GM12875 (cell line): Measurements from ENCODE around the gene IL26.

Source experiments
- H3K4me3 ChIP-seq: one replicate; pipeline ENCODE4 v1.5.1; 2011; ENCODE audit warnings: low read depth, low read length, control low read depth
- CTCF ChIP-seq: IDR thresholded peaks from 2 replicates; pipeline ENCODE4 v1.5.1; 2011; ENCODE audit warnings: low read depth, mild to moderate bottlenecking, control low read depth, inconsistent platforms, low read length, moderate library complexity, borderline replicate concordance; ENCODE audit not compliant: insufficient read depth

IL26 gene

GRCh38 chr12:68233498-68233897 lies 7.9 kb upstream of the IL26 start:
- no peak for TF ChIP-seq CTCF
- H3K4me3 ChIP-seq = no peak overlapping the region

GRCh38 chr12:68231691-68232090 lies 6.1 kb upstream of the IL26 start:
- H3K4me3 ChIP-seq = no peak overlapping the region
- no peak for TF ChIP-seq CTCF

DNA sequence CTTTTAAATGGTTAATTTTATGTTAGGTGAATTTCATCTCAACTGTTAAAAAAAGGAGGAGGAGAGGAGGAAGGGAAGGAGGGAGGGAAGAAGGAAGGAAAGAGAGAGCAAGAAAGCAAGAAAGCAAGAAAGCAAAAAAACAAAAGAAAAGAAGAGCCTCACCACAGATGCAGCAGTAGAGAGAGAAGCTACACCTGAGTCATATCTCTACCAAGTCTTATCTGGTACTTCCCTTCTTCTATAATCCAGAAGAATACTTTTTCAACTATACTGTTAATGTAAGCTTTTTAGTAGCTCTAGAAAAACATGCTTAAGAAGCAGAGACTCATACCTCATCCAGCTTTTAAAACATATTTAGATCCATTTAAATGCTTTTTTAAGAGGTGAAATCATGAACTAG lies 5.6 kb upstream of the IL26 start:
- H3K4me3 ChIP-seq = no peak overlapping the region
- TF ChIP-seq CTCF = no peak

DNA sequence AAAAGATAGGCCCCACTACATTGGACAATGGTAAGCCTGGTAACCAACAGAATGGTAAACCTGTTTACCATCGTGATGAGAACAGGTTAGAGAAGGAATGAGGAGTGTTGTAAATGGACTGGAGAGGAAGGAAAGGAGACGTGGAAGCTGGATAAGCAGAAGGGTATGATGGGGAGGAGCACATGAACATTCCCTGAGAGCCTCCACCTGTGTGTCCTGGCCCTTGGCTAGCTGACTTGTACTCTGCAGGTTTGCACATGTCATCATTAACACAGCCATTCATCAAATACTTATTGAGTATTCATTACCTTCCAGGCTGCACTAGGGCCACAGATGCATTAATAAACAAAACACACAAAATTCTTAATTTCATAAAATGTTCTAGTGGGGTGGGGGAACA lies 4.3 kb upstream of the IL26 start:
- no peak for TF ChIP-seq CTCF
- no peak overlapping the region for H3K4me3 ChIP-seq

DNA sequence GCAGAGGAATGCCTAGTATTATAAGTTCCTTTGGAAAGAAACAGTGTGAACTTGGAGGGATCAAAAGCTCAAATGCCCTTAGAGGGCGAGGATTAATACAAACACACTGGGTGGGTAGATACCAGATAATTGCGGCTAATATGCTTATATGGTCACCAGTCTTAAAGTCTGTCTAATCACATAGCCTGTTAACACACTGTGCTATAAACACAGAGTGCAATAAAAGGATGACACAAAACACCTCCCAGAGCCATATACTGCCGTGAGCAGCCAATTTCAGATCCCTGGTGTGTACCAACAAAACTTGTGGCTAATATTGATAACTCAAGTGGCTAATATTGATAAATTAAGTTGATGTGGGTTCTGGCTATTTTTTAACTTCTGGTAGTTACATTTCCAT lies 1.7 kb upstream of the IL26 start:
- no peak for TF ChIP-seq CTCF

DNA sequence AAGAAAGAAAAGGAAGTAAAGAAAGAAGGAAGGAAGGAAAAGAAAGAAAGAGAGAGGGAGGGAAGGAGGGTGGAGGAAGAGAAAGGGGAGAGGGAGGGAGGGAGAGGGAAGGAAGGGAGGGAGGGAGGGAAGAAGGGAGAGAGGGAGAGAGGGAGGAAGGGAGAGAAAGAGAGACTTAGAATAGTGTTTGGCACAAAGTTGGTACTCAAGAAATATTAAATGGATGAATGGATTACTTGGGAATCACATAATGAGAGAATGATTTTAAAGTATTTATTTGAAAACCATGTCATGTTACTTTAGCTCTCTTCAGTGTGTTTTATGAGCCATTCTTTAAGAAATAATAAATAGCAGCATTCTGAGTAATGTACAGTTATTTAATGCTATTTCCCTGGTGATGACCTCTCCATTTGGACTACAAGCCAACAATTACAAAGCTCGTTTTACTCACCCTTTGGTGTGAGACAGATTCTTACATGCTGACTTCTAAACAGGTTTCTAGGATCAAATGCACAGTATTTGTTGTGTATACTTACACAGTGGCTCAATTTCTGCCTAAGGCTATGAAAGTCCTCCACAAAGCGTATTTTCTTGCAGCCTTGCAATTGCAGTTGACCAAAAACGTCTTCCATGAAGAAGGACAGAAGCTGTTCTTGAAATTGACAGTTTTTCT lies 861 bp downstream of the IL26 start:
- H3K4me3 ChIP-seq = no peak overlapping the region
- no peak for TF ChIP-seq CTCF

More for the DNA sequence above, 1.7 kb upstream of the IL26 start:
- H3K4me3 ChIP-seq = no peak overlapping the region

DNA sequence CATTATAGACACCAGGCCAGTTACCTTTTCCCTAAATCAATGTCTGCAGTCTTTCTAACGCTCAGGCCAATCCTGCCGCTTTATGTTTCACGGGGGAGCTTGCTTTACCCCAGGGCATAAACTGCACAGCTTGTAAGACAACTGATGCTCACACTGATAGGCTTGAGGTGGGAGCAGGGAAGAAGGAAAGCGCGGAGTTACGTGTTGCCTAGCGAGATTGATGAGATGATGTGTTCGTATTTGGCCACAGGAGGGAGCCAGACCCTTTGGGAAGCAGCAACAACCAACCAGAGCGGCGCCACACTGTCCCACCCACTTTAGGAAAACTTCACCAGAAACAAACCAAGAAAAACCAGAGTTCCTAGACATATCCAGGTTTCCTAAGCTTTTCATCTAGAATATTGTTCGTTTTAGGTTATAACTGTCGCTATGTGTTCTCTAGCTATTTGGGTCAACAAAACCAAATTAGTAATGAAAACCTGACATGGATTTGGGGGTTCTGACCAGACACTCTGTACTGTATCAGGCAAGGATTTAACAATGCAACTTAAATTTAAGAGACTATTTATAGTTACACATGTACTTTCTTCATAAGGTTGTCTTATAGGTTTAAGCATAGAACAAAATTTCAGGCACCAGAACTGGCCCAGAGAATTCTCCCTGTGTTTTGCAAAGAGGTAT lies 2.4 kb downstream of the IL26 start:
- peak; percentile 78 for TF ChIP-seq CTCF

More for the DNA sequence above, 2.4 kb downstream of the IL26 start:
- H3K4me3 ChIP-seq = no peak overlapping the region
